ENCODE data around the gene TMEM120B.

Gene TMEM120B

GRCh38 chr12:121806009-121806545, 93.5 kb downstream of the TMEM120B start:
- DNase-seq: no peak

GRCh38 chr12:121806546-121807423, 94.2 kb downstream of the TMEM120B start:
- DNase-seq: no peak

GRCh38 chr12:121807642-121808347, 95.2 kb downstream of the TMEM120B start:
- no peak for DNase-seq

GRCh38 chr12:121808623-121809022, 96.1 kb downstream of the TMEM120B start:
- DNase-seq: no peak

- DNase-seq: no peak
Measured at GRCh38 chr12:121809712-121810116, 97.2 kb downstream of the TMEM120B start.

GRCh38 chr12:121810234-121810817, 97.8 kb downstream of the TMEM120B start:
- DNase-seq: no peak

- DNase-seq: no peak
Measured at GRCh38 chr12:121810833-121811433, 98.4 kb downstream of the TMEM120B start.

- DNase-seq: peak; percentile 21
Measured at GRCh38 chr12:121811434-121812319, 99.1 kb downstream of the TMEM120B start.

GRCh38 chr12:121812320-121812871, 99.8 kb downstream of the TMEM120B start:
- no peak for DNase-seq

GRCh38 chr12:121812921-121813896, 100.7 kb downstream of the TMEM120B start:
- no peak for DNase-seq

- no peak for DNase-seq
Measured at GRCh38 chr12:121813951-121814350, 101.4 kb downstream of the TMEM120B start.

- no peak for DNase-seq
Measured at GRCh38 chr12:121814429-121815119, 102.0 kb downstream of the TMEM120B start.

GRCh38 chr12:121815263-121815662, 102.7 kb downstream of the TMEM120B start:
- no peak for DNase-seq

- DNase-seq: no peak
Measured at GRCh38 chr12:121816925-121817647, 104.5 kb downstream of the TMEM120B start.

- DNase-seq: no peak
Measured at GRCh38 chr12:121817648-121818043, 105.1 kb downstream of the TMEM120B start.

GRCh38 chr12:121819212-121819949, 106.8 kb downstream of the TMEM120B start:
- DNase-seq: no peak

- DNase-seq: no peak
Measured at GRCh38 chr12:121820056-121820455, 107.5 kb downstream of the TMEM120B start.

- no peak for DNase-seq
Measured at GRCh38 chr12:121822393-121823100, 110.0 kb downstream of the TMEM120B start.
